Esophagus muscularis mucosa (tissue), 4 donors: ENCODE results near the gene MTMR12.

Experiments used
- EP300 ChIP-seq: sonication (generic); formaldehyde crosslinking; IDR thresholded peaks from one replicate; pipeline ENCODE4 v1.6.1; 2017; ENCODE audit warnings: antibody characterized with exemption
- POLR2A ChIP-seq: fragments of 450-650 bp; IDR thresholded peaks from one replicate; pipeline ENCODE4 v1.6.1; 2017; ENCODE audit warnings: antibody characterized with exemption, moderate library complexity, mild to moderate bottlenecking, low read depth
- TF ChIP-seq, protein P1 (sequence below), 3 experiments: fragments of 200-600 bp in 2 of 3; fragments of 450-650 bp in 1 of 3; sonication (generic) in 2 of 3; IDR thresholded peaks; one replicate each; pipeline ENCODE4 v1.5.1; 2017 to 2019; ENCODE audit warnings: antibody characterized with exemption in 3 of 3, mild to moderate bottlenecking in 2 of 3, moderate library complexity in 1 of 3

DNA sequence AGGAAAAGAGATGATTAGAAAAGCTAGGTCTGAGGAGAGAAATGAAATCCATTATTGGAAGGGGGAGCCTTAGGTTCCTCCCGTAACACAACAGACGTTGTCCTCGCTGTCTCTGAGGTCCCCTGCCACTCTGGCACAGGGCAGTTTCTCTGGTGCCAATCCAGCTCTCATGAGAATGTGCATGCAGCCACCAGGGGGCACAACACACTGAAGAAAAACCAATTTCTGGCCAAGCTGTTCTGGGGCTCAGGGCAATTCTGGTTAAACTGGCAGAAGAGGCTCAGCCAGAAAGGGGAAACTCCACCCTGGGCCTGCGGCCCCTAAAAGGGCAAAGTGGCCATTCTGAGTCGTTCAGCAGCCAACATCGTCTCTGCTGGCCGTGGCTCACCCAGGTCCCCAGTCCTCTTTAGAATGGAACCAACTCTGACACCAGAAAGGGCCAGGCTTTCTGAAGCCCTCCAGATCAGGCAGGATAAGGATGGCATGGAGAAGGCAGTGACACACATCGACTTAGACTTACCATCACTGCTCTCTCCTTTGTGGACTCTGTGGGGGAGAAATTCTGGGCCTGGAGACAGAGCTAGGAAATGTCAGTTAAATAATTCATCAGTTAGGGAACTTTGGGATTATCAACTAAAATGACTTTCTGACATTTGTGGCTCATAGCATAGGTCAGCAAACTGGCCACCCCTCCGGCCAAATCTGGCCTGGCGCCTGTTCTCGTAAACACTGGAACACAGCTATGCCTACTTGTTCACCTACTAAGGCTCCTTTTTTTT is 80.1 kb downstream of the MTMR12 start:
- TF ChIP-seq, protein P1, sequence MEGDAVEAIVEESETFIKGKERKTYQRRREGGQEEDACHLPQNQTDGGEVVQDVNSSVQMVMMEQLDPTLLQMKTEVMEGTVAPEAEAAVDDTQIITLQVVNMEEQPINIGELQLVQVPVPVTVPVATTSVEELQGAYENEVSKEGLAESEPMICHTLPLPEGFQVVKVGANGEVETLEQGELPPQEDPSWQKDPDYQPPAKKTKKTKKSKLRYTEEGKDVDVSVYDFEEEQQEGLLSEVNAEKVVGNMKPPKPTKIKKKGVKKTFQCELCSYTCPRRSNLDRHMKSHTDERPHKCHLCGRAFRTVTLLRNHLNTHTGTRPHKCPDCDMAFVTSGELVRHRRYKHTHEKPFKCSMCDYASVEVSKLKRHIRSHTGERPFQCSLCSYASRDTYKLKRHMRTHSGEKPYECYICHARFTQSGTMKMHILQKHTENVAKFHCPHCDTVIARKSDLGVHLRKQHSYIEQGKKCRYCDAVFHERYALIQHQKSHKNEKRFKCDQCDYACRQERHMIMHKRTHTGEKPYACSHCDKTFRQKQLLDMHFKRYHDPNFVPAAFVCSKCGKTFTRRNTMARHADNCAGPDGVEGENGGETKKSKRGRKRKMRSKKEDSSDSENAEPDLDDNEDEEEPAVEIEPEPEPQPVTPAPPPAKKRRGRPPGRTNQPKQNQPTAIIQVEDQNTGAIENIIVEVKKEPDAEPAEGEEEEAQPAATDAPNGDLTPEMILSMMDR (IDR thresholded peaks at IDR 0.05), result peak; percentile 79 to 87 (median 81)
- TF ChIP-seq POLR2A (no peak), EP300 (no peak)
